ENCODE results near the gene CTTN. TPM values are rescaled to one million over a fixed set of nuclear protein-coding genes. Genes with fewer than 3 reads are reported as not detected.

The CTTN gene
- total RNA-seq, 4 donors from 2014 or later, result 179 to 458 (median 200) TPM

DNA sequence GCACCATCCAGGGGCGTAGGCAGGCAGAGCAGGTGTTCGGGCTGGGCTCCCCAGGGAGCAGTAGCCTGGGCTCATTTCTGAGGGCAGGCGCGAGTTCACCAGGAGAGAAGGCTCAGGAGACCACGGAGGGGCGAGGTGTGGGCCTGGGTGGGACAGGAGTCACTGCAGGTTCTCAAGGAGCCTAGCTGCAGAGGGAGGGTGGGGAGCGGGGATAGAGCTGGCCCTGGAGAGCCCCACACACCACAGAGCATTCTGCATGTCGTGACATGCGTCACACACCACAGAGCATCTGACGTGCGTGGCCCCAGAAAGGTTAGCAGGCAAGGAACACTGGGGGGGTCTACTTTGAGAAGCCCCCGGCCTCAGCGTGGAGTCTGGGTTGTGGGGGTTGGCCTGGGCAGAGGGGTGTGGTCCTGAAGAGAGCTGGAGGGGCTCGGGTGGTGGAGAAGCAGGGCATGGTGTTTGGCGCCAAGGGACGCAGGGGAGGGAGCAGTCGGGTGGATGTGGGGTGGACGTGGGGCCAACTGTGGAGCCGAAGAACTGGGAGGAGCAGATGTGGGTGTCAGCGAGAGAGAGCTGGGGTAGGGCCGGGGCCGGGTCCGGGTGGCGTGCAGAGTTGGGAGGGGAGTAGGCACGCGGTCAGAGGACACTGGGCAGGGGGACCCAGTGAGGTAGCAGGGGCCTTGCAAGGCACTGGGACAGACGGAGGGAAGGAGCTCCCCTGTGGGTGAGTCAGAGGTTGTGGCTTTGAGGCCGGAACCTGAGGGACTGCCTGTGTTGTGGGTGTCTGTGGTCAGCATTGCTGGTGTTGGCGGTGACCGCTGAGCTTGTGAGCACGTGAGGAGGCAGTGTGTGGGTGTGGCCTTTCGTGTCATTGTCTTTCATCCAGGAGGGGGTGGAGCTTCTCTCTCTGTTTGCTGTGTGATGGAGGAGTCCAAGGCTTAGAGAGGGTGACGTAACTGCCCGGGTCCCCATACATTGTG lies 25.5 kb downstream of the CTTN start:
- no peaks in the 10 kb centered on the region for H3K9me3 ChIP-seq
- H3K4me3 ChIP-seq, result no peak overlapping the region
- no peak for DNase-seq (ENCODE audit: low spot score in 2 of 2)
- no peak overlapping the region for H3K27ac ChIP-seq
- H3K4me1 ChIP-seq, result no peaks in the 10 kb centered on the region
- TF ChIP-seq EP300 (IDR thresholded peaks at IDR 0.05), result no peak
- peaks cover 91% of the 10 kb centered on the region for H3K36me3 ChIP-seq
- WGBS, result 82% methylated on average over 34 of the region's 34 CpGs
- no peaks in the 10 kb centered on the region for H3K27me3 ChIP-seq

DNA sequence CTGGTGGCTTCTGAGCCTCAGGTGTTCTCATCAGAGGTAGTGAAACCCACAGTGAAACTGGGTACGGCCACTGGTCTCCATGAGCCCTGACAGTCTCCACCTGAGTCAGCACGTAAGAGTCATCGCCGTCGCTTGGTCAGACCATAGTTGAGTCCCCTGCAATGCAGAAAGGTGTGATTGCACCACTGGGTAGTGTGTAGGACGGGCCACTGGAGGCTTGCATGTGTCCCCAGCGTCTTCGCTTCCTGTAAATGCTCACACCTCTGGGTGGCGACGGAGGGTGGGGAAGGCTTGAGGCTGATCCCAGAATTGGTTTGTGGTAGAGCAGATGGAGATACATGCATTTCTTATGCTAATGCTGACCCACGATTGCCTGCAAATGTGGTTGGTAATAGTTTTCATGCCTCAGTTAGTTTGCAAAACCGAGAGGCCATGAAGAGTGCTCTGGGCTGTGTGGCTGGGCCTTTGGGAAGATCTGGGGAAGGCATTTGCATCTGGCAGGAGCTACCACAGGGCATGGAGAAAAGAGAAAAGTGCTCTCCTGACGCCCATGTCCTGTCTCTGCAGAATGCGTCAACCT lies 26.5 kb downstream of the CTTN start:
- 94% methylated on average over 11 of the region's 14 CpGs for WGBS
- H3K36me3 ChIP-seq, result peaks cover 91% of the 10 kb centered on the region
- no peak for DNase-seq (ENCODE audit: low spot score in 2 of 2)
- H3K4me3 ChIP-seq, result no peak overlapping the region
- H3K27me3 ChIP-seq, result no peaks in the 10 kb centered on the region
- H3K4me1 ChIP-seq, result no peaks in the 10 kb centered on the region
- TF ChIP-seq EP300 (IDR thresholded peaks at IDR 0.05), result no peak
- no peak for TF ChIP-seq POLR2A (IDR thresholded peaks at IDR 0.05)
- TF ChIP-seq POLR2AphosphoS5 (IDR thresholded peaks at IDR 0.05), result no peak
- TF ChIP-seq, protein P1, sequence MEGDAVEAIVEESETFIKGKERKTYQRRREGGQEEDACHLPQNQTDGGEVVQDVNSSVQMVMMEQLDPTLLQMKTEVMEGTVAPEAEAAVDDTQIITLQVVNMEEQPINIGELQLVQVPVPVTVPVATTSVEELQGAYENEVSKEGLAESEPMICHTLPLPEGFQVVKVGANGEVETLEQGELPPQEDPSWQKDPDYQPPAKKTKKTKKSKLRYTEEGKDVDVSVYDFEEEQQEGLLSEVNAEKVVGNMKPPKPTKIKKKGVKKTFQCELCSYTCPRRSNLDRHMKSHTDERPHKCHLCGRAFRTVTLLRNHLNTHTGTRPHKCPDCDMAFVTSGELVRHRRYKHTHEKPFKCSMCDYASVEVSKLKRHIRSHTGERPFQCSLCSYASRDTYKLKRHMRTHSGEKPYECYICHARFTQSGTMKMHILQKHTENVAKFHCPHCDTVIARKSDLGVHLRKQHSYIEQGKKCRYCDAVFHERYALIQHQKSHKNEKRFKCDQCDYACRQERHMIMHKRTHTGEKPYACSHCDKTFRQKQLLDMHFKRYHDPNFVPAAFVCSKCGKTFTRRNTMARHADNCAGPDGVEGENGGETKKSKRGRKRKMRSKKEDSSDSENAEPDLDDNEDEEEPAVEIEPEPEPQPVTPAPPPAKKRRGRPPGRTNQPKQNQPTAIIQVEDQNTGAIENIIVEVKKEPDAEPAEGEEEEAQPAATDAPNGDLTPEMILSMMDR (IDR thresholded peaks at IDR 0.05), result no peak
- H3K9me3 ChIP-seq, result no peaks in the 10 kb centered on the region
- no peak overlapping the region for H3K27ac ChIP-seq

DNA sequence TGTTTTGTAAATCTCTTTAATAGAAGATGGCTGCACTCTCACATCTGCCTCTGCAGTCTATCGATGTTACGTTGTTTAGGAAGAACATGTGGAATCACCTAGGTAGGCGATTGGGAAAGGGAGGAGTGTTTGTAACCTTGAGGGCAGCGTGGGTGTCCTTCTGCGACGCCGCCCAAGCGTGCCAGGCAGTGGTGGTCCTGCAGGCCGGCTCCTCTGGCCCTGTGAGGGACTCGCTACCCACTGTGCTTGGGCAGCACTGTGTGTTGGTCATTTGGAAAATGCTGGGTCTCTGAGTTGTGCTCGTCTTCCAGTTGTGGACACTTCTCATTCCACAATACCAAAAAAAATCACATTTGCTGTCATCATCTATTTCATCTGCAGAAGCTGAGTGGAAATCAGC lies 29.1 kb downstream of the CTTN start:
- no peak for DNase-seq (ENCODE audit: low spot score in 2 of 2)
- TF ChIP-seq POLR2AphosphoS5 (IDR thresholded peaks at IDR 0.05) (no peak), EP300 (IDR thresholded peaks at IDR 0.05) (no peak), POLR2A (IDR thresholded peaks at IDR 0.05) (no peak)
- TF ChIP-seq, protein P1 (IDR thresholded peaks at IDR 0.05), result no peak
- H3K27me3 ChIP-seq, result no peaks in the 10 kb centered on the region
- 79% methylated on average over 11 of the region's 11 CpGs for whole genome bisulfite sequencing
- peaks cover 91% of the 10 kb centered on the region for H3K36me3 ChIP-seq
- H3K9me3 ChIP-seq, result no peaks in the 10 kb centered on the region
- no peak overlapping the region for H3K4me3 ChIP-seq
- no peaks in the 10 kb centered on the region for H3K4me1 ChIP-seq
- H3K27ac ChIP-seq, result no peak overlapping the region

DNA sequence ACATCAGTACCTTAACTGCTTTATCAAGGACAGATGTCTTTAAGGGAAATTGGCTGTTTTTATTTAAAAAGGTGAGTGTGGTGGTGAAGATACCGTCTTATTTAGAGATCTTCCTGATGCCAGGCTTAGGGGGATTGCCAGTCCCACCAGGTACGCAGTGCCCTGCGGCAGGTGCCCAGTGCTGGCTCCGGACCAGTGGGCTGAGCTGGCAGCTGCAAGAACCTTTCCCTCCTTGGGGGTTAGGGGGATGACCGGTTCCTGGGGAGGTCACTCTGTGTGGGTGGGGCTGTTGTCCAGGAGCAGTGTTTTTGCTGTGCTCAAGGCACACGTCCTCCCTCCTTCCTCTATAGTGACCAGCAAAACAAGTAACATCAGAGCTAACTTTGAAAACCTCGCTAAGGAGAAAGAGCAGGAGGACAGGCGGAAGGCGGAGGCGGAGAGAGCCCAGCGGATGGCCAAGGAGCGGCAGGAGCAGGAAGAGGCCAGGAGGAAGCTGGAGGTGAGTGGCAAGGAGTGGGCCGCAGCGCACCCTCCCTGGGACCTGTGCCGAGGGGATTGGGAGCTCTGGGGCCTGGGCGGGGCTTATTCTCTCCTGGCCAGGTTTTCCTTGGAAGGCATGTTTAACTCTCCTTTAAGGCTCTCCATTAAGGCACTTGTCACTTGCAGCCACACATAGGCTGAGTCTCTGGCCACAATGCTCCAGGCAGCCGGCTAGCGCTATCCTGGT lies 30.5 kb downstream of the CTTN start:
- Histone ChIP-seq H3K36me3 (peaks cover 91% of the 10 kb centered on the region), H3K9me3 (no peaks in the 10 kb centered on the region), H3K4me3 (no peak overlapping the region), H3K27me3 (no peaks in the 10 kb centered on the region), H3K4me1 (no peaks in the 10 kb centered on the region), H3K27ac (no peak overlapping the region)
- no peak for DNase-seq (ENCODE audit: low spot score in 2 of 2)
- TF ChIP-seq EP300 (IDR thresholded peaks at IDR 0.05) (no peak), POLR2AphosphoS5 (IDR thresholded peaks at IDR 0.05) (no peak), POLR2A (IDR thresholded peaks at IDR 0.05) (no peak)
- TF ChIP-seq, protein P1 (IDR thresholded peaks at IDR 0.05), result no peak
- WGBS, result 85% methylated on average over 18 of the region's 18 CpGs

DNA sequence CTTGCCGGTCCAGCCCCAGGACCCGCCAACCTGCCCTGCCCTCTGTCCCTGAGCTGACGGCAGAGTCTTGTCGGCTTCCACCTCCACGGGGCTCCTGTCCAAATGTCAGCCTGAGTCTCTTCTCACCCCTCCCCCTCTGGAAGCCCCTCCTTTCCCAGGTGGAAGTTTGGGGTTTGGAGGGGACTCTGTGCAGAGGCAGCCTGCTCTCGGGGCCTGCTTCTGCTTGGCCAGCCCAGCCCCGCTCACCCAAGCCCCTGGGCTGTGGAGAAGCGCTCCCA lies 31.0 kb downstream of the CTTN start:
- Histone ChIP-seq H3K27me3 (no peaks in the 10 kb centered on the region), H3K9me3 (no peaks in the 10 kb centered on the region), H3K27ac (no peak overlapping the region), H3K36me3 (peaks cover 91% of the 10 kb centered on the region), H3K4me1 (no peaks in the 10 kb centered on the region), H3K4me3 (no peak overlapping the region)
- 67% methylated on average over 8 of the region's 8 CpGs for WGBS
- DNase-seq (ENCODE audit: low spot score in 2 of 2), result no peak
- no peak for TF ChIP-seq POLR2A (IDR thresholded peaks at IDR 0.05)
- TF ChIP-seq, protein P1 (IDR thresholded peaks at IDR 0.05), result no peak
- TF ChIP-seq EP300 (IDR thresholded peaks at IDR 0.05), result no peak
- TF ChIP-seq POLR2AphosphoS5 (IDR thresholded peaks at IDR 0.05), result no peak

Data from suprapubic skin (tissue), 4 donors.